Stromal cell of bone marrow (primary cell): Measurements from ENCODE around the gene SEMA3E.
"Not testable (repeated sequence)": the region's sequence is repeated elsewhere in the genome, so short reads cannot be mapped to it uniquely, and the experiment has no call there.

Experiments
- DNase-seq: peaks from one replicate; pipeline ENCODE4 v3.0.0-alpha.2; 2012; ENCODE audit warnings: low read depth

SEMA3E gene

GRCh38 chr7:83452256-83452655, 196.7 kb downstream of the SEMA3E start:
- DNase-seq = no peak

DNA sequence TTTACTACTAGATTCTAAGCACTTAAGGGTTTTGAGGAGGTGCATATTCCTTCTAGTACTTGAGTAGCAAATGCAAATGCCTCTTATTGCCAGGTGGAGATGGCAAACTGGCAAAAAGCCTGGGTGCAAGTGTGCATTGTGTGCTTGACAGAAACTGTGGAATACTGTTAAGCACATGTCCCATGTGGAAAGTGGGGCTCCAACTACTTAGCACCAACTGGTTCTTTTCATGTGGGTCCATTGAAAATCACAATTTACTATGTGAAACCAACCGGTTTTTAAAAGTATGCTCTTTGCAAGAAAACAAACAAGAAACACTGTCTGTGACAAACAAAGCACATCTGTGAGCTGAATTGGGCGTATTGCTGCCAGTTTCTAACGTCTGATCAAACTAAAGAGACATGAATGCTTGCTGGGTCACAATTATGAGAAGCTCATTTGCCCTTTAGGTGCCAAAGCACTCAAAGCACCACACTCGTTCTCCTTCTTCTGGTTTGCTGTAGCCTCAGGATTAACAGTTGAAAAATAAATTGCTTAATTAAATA, 197.4 kb downstream of the SEMA3E start:
- DNase-seq = no peak

DNA sequence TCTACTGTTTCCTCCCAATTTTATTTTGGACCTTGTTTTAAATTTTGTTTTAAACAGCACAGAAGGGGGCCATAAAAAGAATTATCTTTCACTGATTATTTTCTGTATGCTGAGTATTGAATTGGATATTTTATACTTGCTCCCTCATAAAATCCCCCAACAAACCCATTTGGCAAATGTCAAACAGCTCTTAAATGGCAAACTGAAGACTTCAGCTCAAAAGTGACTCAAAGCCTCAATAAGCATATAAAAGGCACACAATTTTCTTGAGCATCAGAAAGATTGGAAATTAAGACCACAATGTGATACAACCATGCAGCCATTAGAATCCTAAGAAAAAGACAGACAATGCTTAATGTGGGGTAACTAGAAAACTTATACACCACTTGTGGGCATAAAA, 199.2 kb downstream of the SEMA3E start:
- DNase-seq = no peak

DNA sequence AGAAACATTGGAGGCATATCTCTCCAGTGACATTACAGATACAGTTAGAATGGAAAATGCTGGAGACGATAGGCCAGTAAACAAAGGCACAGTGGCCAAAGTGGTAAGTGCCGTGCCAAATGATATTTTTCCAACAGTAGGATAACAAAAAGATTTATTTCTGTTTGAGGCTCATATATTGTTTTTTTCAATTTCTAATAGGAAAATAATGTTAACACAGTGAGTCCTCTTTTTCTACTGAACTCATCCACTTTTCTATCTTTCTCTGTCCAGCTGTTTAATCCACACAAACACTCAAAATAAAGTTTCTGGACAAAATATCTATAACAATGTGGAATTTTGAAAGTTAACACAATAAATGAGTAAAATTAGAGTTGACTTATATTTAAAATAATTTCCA, 201.3 kb downstream of the SEMA3E start:
- no peak for DNase-seq

DNA sequence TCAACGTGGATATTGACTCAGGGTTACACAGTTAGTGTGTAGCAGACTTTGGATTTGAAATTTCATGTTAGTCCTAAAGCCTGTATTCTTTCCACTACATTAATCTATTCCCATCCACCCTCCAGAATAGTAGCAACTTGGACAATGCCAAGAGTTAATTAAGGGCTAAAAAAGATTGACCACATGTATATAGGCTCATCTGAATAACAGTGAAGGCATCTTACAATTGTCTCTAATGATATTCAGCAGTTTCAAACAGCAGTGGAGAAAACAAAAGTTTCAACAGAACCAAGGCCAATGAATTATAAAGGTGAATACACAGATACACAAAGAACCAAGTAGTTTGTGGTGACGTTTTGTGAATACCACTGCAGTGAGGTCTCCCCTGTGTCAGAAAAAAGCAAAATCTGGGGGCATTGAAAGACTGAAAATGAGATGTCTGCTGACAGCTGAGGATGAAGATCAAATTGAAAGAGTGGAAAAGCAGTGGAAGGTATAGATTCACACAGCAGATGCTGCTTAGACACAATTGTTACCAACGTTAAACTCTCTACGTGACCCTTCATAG, 202.8 kb downstream of the SEMA3E start:
- no peak for DNase-seq

GRCh38 chr7:83442911-83443310, 206.0 kb downstream of the SEMA3E start:
- no peak for DNase-seq

- no peak for DNase-seq
These were observed 209.9 kb downstream of the SEMA3E start for GRCh38 chr7:83439026-83439425.

GRCh38 chr7:83430289-83430688, 218.7 kb downstream of the SEMA3E start:
- not testable (repeated sequence) for DNase-seq

DNA sequence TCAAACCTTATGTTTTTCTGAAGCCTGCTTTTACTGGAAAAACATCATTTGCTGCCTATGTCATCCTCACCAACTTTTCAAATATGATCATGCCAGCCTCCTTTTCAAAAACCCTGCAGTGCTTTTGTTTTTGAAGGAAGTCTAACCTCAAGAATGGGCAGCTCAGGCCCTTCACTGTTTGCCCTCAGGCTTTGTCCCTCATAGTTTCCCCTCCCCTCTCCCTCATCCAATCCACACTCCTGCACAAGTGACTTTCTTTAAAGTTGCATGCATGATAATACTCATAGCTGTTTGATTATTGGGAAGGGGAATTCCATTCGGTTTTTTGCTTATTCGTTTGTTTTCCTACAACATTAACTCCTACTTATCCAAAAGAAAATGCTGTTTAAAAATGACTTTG, 219.4 kb downstream of the SEMA3E start:
- DNase-seq = no peak

DNA sequence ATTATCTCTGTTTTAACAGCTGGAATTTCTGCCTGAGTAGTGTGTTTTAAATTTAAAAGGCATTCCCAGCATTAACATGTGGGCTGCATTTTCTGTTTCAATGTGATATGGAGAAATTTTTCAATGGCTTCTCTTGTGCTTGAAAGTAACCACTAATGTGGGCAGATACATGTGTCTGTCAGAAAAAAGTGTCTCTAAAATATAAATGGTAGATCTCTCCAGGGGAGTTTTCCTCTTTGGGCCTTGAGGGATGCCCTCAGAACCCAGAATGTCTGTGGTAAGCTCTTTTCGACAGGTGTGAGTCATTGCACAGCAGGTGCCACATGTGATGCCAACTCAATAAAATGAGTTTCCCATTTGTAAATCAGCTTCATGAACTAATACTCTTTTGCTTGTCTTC, 221.1 kb downstream of the SEMA3E start:
- DNase-seq = no peak

GRCh38 chr7:83426325-83426724, 222.6 kb downstream of the SEMA3E start:
- no peak for DNase-seq

DNA sequence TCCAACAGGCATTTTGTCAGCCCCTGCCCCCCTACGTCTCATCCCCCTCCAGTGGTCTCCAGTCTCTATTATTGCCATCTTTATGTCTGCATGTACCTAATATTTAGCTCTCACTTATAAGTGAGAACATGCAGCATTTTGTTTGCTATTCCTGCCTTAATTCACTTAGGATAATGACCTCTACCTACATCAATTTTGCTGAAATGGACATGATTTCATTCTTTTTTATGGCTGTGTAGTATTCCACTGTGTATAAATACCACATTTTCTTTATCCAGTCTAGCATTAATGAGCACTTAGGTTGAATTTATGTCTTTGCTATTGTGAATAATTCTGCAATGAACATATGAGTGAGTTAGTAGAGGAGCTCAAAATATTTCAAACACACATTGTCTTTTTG, 229.9 kb downstream of the SEMA3E start:
- DNase-seq = no peak

- no peak for DNase-seq
These were observed 233.1 kb downstream of the SEMA3E start for GRCh38 chr7:83415840-83416239.

DNA sequence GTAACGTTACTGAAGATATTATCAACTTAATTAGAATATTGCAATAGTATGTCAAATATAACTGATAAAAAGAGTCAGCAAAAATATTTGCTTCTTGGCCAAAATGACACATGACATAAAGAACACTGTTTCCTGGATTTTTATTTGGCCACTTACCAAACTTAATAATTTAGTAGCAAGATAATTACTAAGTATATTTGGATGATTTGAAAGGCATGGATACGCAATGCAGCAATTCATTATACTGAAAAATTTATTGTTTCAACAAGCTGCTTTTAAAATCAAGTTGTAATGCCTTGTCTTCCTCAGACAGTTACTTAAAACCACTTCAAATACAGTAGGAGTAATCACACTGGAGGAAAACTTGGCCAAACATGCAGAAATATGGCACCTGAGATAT, 234.0 kb downstream of the SEMA3E start:
- no peak for DNase-seq

DNA sequence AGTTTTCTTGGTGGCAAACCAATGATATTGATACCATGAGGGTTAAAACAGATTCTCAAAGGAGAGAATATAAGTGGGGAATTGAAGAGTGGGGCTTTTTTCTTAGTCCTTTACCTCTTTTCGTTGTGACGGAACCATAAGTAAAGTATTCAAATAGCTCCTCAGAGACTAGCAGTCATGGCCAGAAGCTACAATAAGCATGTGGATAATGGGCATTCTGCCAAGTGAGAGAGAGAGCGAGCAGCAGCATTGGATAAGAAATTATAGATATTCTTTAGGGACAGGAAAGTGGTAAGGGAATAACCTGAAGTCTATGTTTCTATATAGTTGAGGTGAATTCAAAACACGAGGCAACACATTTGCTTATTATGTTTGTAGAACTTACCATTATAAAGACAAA, 235.1 kb downstream of the SEMA3E start:
- no peak for DNase-seq

DNA sequence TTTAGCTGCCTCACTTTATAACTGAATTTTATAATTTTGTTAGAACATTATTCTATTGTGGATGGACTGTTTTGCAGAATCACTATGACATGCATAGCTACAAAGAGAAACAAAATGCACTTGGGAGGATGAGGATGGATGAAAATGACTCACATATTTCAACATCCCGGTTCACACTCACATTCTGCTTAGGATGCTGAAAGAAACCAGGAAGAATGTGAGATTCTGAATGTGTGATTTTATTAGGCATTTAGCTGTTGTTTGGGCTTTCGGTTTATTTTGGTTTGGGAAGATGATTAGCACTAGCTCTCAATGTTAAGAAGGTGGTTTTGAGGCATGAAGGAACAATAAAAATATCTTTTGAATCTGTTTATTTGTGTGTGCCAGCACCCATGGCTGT, 235.5 kb downstream of the SEMA3E start:
- peak; percentile 33 for DNase-seq

- peak; percentile 28 for DNase-seq
These were observed 237.8 kb downstream of the SEMA3E start for GRCh38 chr7:83410989-83411591.

DNA sequence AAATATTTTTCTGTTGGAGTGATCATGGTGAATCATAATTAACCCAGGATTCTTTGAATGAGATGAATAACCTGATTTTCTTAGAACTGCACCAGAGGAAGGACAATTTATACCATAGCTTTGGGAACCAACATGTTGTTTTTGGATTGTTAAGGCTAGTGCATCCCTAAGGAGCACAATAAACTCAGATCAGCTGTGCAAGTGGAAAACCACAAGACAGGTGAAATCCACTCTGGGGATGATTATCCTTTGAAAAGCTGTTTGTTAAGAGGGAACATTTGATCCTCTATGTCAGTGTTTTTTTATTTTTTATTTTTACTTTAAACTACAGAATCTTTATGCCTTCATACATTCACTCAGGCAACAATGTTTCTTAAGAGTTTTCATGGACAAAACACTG, 254.2 kb downstream of the SEMA3E start:
- no peak for DNase-seq

DNA sequence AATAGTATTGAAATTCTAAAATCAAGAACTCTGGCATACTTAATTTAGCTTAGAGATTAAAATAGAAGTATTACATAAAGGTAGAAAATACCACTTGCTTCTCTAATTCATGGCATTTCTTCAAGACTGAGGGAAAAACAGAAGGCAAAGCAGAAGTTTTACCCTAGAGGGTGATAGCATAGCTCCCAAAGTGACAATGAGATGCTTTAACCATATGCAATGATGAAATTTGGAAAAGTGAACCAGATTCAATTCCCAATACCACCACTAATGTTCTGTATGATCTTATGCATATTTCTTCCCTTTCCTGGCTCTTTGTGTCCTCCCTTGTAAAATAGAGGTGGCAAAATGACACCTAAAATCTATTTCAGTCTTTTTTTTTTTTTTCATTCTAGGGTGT, 260.5 kb downstream of the SEMA3E start:
- no peak for DNase-seq

GRCh38 chr7:83366629-83367028, 282.3 kb downstream of the SEMA3E start:
- no peak for DNase-seq

DNA sequence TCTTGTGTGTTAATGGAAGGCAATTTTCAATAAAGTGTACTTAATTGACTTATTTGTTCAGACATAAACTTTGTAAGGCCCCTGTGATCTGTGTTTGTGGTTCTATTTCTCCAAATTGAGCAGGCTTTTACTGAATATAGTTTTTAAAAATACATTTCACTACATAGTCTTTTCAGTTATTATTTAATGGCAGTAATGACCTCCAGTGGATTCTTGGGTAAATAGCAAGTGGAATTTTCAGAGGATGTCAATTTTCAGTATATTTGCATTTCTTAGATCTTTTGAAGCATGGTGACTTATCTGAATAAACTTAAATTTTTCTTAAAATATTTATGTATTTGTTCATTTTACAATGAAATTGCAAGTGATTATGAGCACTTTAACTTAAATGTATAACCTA, 283.2 kb downstream of the SEMA3E start:
- DNase-seq = no peak

DNA sequence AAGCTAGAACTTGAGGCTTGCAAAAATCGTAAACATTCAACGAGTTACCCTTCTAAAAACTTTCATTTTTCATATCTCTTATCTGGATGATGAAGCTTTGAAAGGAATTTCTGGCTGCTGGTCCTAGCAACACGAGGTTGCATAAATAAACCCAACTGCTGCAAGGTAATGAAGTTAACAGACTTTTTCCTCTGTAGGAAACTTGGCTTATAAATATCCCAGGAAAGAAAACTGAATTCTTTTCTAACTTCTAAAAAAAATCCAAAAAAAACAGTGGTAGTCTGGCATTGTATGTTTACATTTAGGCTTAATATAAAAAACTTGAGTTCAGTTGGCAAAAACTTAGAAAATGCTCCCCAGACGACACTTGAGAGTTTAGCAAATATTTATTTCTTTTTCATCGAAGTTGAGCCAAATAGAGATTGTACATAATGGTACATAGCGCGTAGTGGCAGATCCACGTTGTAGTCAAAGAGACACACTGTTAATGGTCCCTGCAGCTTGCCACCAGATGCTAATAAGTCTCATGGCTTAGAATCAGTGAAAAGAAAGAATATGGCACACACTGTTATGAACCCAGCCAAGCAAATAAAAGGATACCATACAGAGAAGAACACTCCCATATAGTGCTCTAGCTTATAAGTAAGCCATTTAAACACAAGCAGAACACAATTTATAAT, 285.9 kb downstream of the SEMA3E start:
- no peak for DNase-seq

DNA sequence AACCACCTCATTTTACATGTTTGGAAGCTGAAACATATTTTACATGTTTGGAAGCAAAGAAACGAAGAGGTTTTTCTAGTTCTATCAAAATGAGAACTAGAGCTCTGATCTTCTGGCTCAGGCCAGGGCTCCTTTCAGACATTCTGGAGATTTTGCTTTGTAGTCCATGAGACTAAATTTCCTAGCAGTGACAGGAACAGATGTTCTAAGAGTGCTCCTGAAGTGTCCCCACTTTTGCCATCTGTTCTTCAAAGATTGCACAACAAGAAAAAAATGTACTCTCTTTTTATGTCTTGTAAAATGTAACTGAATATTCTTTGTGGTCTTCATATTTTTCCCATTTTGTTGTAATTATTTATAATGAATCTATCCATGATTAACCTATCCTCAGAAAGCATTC, 289.8 kb downstream of the SEMA3E start:
- no peak for DNase-seq

- peak; percentile 17 for DNase-seq
These were observed 293.8 kb downstream of the SEMA3E start for GRCh38 chr7:83355143-83355542.
